Measurements from ENCODE around the gene ENPEP.

DNA sequence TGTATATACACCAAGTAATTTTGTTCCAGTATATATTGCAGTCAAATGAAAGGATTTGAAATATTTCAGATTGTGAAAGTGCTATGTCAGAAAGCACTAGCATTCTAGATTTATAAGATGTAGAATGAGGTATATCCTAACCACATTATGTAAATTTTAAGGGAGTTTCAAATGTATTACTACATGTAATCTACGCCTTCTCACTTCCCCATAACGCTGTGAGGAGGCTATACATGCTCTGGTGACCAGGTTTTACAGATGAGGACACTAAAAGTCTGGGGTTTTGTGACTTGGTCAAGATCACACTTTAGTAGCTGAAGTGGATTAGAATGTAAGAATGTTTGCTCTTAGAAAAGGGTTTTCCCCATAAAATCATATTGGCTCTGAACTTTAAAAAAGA lies 8.1 kb downstream of the ENPEP start:
- TF ChIP-seq POLR2A (IDR thresholded peaks at IDR 0.05): no peak
- TF ChIP-seq, protein P1, sequence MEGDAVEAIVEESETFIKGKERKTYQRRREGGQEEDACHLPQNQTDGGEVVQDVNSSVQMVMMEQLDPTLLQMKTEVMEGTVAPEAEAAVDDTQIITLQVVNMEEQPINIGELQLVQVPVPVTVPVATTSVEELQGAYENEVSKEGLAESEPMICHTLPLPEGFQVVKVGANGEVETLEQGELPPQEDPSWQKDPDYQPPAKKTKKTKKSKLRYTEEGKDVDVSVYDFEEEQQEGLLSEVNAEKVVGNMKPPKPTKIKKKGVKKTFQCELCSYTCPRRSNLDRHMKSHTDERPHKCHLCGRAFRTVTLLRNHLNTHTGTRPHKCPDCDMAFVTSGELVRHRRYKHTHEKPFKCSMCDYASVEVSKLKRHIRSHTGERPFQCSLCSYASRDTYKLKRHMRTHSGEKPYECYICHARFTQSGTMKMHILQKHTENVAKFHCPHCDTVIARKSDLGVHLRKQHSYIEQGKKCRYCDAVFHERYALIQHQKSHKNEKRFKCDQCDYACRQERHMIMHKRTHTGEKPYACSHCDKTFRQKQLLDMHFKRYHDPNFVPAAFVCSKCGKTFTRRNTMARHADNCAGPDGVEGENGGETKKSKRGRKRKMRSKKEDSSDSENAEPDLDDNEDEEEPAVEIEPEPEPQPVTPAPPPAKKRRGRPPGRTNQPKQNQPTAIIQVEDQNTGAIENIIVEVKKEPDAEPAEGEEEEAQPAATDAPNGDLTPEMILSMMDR (IDR thresholded peaks at IDR 0.05): no peak

All from esophagus squamous epithelium (tissue), 4 donors.